Putamen (tissue), 1 donor: Measurements from ENCODE around the gene NME4.
"Not testable (repeated sequence)": the region's sequence is repeated elsewhere in the genome, so short reads cannot be mapped to it uniquely, and the experiment has no call there.

ENCODE experiments used
- DNase-seq: peaks from one replicate; pipeline ENCODE4 v3.0.0-alpha.2; 2016; ENCODE audit warnings: low spot score

Gene NME4

GRCh38 chr16:398561-399339, 1.8 kb downstream of the NME4 start:
- DNase-seq, result no peak

GRCh38 chr16:399340-400019, 2.5 kb downstream of the NME4 start:
- no peak for DNase-seq

GRCh38 chr16:400061-400591, 3.1 kb downstream of the NME4 start:
- DNase-seq, result no peak

GRCh38 chr16:401468-402348, 4.7 kb downstream of the NME4 start, which contains the start of gene DECR2:
DECR2 (plus strand) TSS chr16:401885; CDS start chr16:401964, 79 bp downstream.
- peak; percentile 94 for DNase-seq

- no peak for DNase-seq
Measured at GRCh38 chr16:404971-405486, 8.0 kb downstream of the NME4 start.

- DNase-seq, result no peak
Measured at GRCh38 chr16:405548-406506, 8.8 kb downstream of the NME4 start.

GRCh38 chr16:407253-407652, 10.3 kb downstream of the NME4 start:
- no peak for DNase-seq

- no peak for DNase-seq
Measured at GRCh38 chr16:410516-411178, 13.6 kb downstream of the NME4 start.

GRCh38 chr16:411576-412265, 14.7 kb downstream of the NME4 start:
- DNase-seq, result no peak

GRCh38 chr16:414395-415169, 17.6 kb downstream of the NME4 start:
- no peak for DNase-seq

- DNase-seq, result not testable (repeated sequence)
Measured at GRCh38 chr16:415170-415498, 18.1 kb downstream of the NME4 start.

- not testable (repeated sequence) for DNase-seq
Measured at GRCh38 chr16:422179-422578, 25.2 kb downstream of the NME4 start.

- peak; percentile 66 for DNase-seq
Measured at GRCh38 chr16:424033-424622, 27.1 kb downstream of the NME4 start.

GRCh38 chr16:424623-425081, 27.7 kb downstream of the NME4 start:
- no peak for DNase-seq

GRCh38 chr16:425082-425718, 28.2 kb downstream of the NME4 start, which contains the start of gene RAB11FIP3:
RAB11FIP3 (plus strand) TSS chr16:425649; CDS start chr16:426007, 358 bp downstream.
- DNase-seq, result peak; percentile 89

- no peak for DNase-seq
Measured at GRCh38 chr16:425740-426114, 28.7 kb downstream of the NME4 start.

- no peak for DNase-seq
Measured at GRCh38 chr16:426115-426905, 29.3 kb downstream of the NME4 start.
